Mesenchymal stem cell (in vitro differentiated cells and primary cell): ENCODE data around the gene SLC9A5.

Experiments used
- DNase-seq: peaks from one replicate; pipeline ENCODE4 v3.0.0-alpha.2; 2013
- H2AFZ ChIP-seq: one replicate; pipeline ENCODE4 v1.6.1; 2013; ENCODE audit warnings: low read depth, mild to moderate bottlenecking, control low read depth, inconsistent platforms, low read length, moderate library complexity
- H2AK5ac ChIP-seq: 2 replicates; pipeline ENCODE4 v1.6.1; 2013; ENCODE audit warnings: low read length, moderate library complexity, mild to moderate bottlenecking, inconsistent platforms; ENCODE audit not compliant: severe bottlenecking
- H2BK120ac ChIP-seq: one replicate; pipeline ENCODE4 v1.6.1; 2013; ENCODE audit warnings: low read depth, mild to moderate bottlenecking, inconsistent platforms, low read length, moderate library complexity
- H2BK12ac ChIP-seq, 2 experiments: one replicate each; pipeline ENCODE4 v1.6.1; 2013; ENCODE audit warnings: inconsistent platforms in 2 of 2, low read length in 2 of 2, mild to moderate bottlenecking in 2 of 2, moderate library complexity in 2 of 2, control low read depth in 1 of 2
- H2BK15ac ChIP-seq: one replicate; pipeline ENCODE4 v1.6.1; 2013; ENCODE audit warnings: mild to moderate bottlenecking, low read depth, inconsistent platforms; ENCODE audit not compliant: poor library complexity, severe bottlenecking
- H2BK5ac ChIP-seq: 2 replicates; pipeline ENCODE4 v1.6.1; 2013; ENCODE audit warnings: low read depth, mild to moderate bottlenecking, low read length, control low read depth, inconsistent platforms; ENCODE audit not compliant: poor library complexity, severe bottlenecking
- H3K14ac ChIP-seq, 2 experiments: one replicate each; pipeline ENCODE4 v1.6.1; 2013; ENCODE audit warnings: inconsistent platforms in 2 of 2, low read length in 2 of 2, control low read depth in 1 of 2, mild to moderate bottlenecking in 1 of 2, moderate library complexity in 1 of 2
- H3K18ac ChIP-seq, 2 experiments: one replicate each; pipeline ENCODE4 v1.6.1; 2013; ENCODE audit warnings: inconsistent platforms in 2 of 2, low read length in 2 of 2, control low read depth in 1 of 2, low read depth in 1 of 2, mild to moderate bottlenecking in 1 of 2
- H3K23ac ChIP-seq, 2 experiments: one replicate each; pipeline ENCODE4 v1.6.1; 2013; ENCODE audit warnings: inconsistent platforms in 2 of 2, low read length in 2 of 2, mild to moderate bottlenecking in 2 of 2, moderate library complexity in 2 of 2, control low read depth in 1 of 2
- H3K27ac ChIP-seq: 2 replicates; pipeline ENCODE4 v1.5.1; 2013; ENCODE audit warnings: mild to moderate bottlenecking, moderate library complexity, low read length, control low read depth, inconsistent platforms; ENCODE audit not compliant: poor library complexity, severe bottlenecking
- H3K27me3 ChIP-seq, 2 experiments: 2 replicates each; pipeline versions ENCODE4 v1.6.1 to v1.7.0; 2013; ENCODE audit warnings: low read length in 2 of 2, mild to moderate bottlenecking in 2 of 2, moderate library complexity in 2 of 2, control low read depth in 1 of 2, inconsistent platforms in 1 of 2; ENCODE audit not compliant: control insufficient read depth in 1 of 2, insufficient read depth in 1 of 2
- H3K36me3 ChIP-seq, 2 experiments: 2 replicates each; pipeline versions ENCODE4 v1.6.1 to v1.7.0; 2013; ENCODE audit warnings: low read length in 2 of 2, control low read depth in 1 of 2, inconsistent platforms in 1 of 2, low read depth in 1 of 2, mild to moderate bottlenecking in 1 of 2; ENCODE audit not compliant: insufficient read depth in 2 of 2, control insufficient read depth in 1 of 2
- H3K4ac ChIP-seq, 2 experiments: one replicate each; pipeline ENCODE4 v1.6.1; 2013; ENCODE audit warnings: inconsistent platforms in 2 of 2, low read length in 2 of 2, mild to moderate bottlenecking in 2 of 2, moderate library complexity in 2 of 2, control low read depth in 1 of 2, low read depth in 1 of 2
- H3K4me1 ChIP-seq: 2 replicates; pipeline ENCODE4 v1.6.1; 2013; ENCODE audit warnings: low read depth, low read length, control low read depth; ENCODE audit not compliant: control insufficient read depth, insufficient read depth
- H3K4me2 ChIP-seq: 2 replicates; pipeline ENCODE4 v1.6.1; 2013; ENCODE audit warnings: low read length, mild to moderate bottlenecking, inconsistent platforms; ENCODE audit not compliant: poor library complexity, severe bottlenecking
- H3K4me3 ChIP-seq, 2 experiments: 2 replicates each; pipeline versions ENCODE4 v1.5.1 to v1.7.0; 2013; ENCODE audit warnings: low read length in 2 of 2, mild to moderate bottlenecking in 2 of 2, control low read depth in 1 of 2, low read depth in 1 of 2; ENCODE audit not compliant: insufficient read depth in 1 of 2
- H3K79me1 ChIP-seq: replicated peaks from 2 replicates; pipeline ENCODE4 v1.6.1; 2013; ENCODE audit warnings: mild to moderate bottlenecking, control low read depth, low read length, inconsistent platforms; ENCODE audit not compliant: poor library complexity, severe bottlenecking
- H3K9ac ChIP-seq: 2 replicates; pipeline ENCODE4 v1.7.0; 2013; ENCODE audit warnings: mild to moderate bottlenecking, low read length, moderate library complexity
- H3K9me3 ChIP-seq: 2 replicates; pipeline ENCODE4 v1.7.0; 2013; ENCODE audit warnings: mild to moderate bottlenecking, low read length; ENCODE audit not compliant: control insufficient read depth
- H4K8ac ChIP-seq: one replicate; pipeline ENCODE4 v1.6.1; 2013; ENCODE audit warnings: inconsistent platforms, mild to moderate bottlenecking, low read length, moderate library complexity
- H4K91ac ChIP-seq: one replicate; pipeline ENCODE4 v1.6.1; 2013; ENCODE audit warnings: mild to moderate bottlenecking, low read length, inconsistent platforms
- WGBS: methylation state at CpG from one replicate; pipeline ENCODE4 v1.1.7; 2013; ENCODE audit warnings: mixed read lengths; 5-methylcytosine and 5-hydroxymethylcytosine counted together

SLC9A5 gene

DNA sequence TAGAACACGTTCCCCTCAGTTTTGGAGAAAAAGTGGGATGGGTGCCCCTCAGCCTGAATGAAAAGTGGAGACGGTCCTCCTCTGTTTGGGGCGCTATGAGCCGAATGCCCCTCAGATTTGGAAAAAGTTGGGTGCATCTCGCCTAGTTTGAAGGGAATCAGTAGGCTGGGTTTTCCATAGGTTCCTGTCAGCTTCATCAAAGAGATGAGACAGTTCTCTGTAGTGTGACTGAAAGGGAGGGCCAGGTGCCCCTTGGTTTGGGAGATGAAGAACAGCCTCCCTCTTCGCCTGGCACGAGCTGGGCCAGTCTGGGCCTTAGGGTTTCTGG lies 742 bp upstream of the SLC9A5 start:
- Histone ChIP-seq H4K8ac (peak overlapping the region; percentile 92), H3K23ac (peak overlapping the region in 1 of 2 experiments; percentile 67), H3K36me3 (peaks cover 8 to 9% of the 10 kb centered on the region in 2 experiments), H3K9ac (peak overlapping the region; percentile 86), H3K79me1 (peaks cover 4% of the 10 kb centered on the region), H3K4me3 (peak overlapping the region; percentile 69 to 87), H3K4me2 (peak overlapping the region; percentile 96), H3K4ac (peak overlapping the region; percentile 9 to 29), H3K27ac (no peak overlapping the region), H4K91ac (no peak overlapping the region), H3K14ac (peak overlapping the region in 1 of 2 experiments; percentile 69), H2AK5ac (no peak overlapping the region), H3K27me3 (peaks cover 0 to 9% of the 10 kb centered on the region in 2 experiments), H3K9me3 (no peaks in the 10 kb centered on the region), H2BK12ac (peak overlapping the region in 1 of 2 experiments; percentile 81), H3K18ac (peak overlapping the region; percentile 88 to 94), H3K4me1 (peaks cover 48% of the 10 kb centered on the region), H2BK5ac (no peak overlapping the region), H2AFZ (peak overlapping the region; percentile 84), H2BK15ac (peak overlapping the region; percentile 94), H2BK120ac (peak overlapping the region; percentile 95)
- 18% methylated on average over 7 of the region's 7 CpGs for WGBS
- DNase-seq, result peak; percentile 35

DNA sequence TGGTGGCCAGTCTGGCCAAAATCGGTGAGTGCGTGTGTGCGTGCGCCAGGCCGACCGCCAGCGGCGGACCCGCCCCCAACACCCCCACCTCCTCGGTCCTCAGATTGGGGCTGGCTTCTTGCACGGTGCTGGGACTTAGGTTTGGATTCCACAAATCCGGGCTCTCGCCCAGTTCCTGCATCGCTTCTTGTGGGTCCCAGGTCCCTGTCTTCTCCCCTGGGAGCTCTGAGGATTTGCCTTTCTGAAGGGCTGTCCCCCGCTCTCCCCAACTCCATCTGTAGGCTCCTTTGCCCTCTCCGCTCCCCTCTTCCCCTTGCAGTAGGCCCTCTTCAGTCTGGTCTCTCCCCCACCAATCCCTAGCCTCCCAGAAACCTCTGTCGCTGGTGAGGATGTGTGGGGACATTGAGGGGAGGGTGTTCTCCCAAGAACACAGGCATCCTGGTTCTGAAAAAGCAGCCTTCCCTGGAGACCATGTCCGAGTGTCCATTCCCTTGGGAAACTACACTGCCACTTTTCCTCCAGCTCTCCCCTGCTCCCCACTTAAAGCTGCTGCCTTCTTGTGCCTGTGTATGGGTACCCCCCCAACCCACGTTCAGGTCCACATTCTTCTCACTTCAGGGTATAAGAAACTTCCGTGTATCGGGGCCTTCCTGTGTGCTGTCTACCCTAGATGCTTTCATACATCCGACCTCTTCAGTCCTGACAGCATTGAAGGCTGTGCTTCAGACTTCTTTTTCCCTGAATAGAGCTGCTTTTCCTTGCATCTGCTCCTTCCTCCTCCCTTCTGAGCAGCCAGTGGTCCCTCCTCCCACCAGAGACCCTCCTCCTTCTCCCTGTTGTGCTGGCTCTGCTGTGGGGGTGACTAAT lies 632 bp downstream of the SLC9A5 start:
- Histone ChIP-seq H3K4me2 (peak overlapping the region; percentile 96), H2AK5ac (peak overlapping the region; percentile 24), H3K23ac (peak overlapping the region in 1 of 2 experiments; percentile 78), H3K4me3 (peak overlapping the region; percentile 69 to 87), H2BK15ac (peak overlapping the region; percentile 74), H2BK120ac (peak overlapping the region; percentile 95), H3K27me3 (peaks cover 0 to 9% of the 10 kb centered on the region in 2 experiments), H2BK12ac (peak overlapping the region in 1 of 2 experiments; percentile 45), H3K14ac (peak overlapping the region in 1 of 2 experiments; percentile 56), H2AFZ (peak overlapping the region; percentile 70), H3K9ac (peak overlapping the region; percentile 86), H3K4ac (peak overlapping the region in 1 of 2 experiments; percentile 37), H3K18ac (peak overlapping the region; percentile 88 to 94), H3K36me3 (peaks cover 8 to 19% of the 10 kb centered on the region in 2 experiments), H4K8ac (peak overlapping the region; percentile 92), H3K27ac (no peak overlapping the region), H2BK5ac (no peak overlapping the region), H4K91ac (peak overlapping the region; percentile 62), H3K9me3 (no peaks in the 10 kb centered on the region), H3K4me1 (peaks cover 40% of the 10 kb centered on the region), H3K79me1 (peaks cover 2% of the 10 kb centered on the region)
- DNase-seq, result peak; percentile 34
- 16% methylated on average over 21 of the region's 22 CpGs for WGBS

DNA sequence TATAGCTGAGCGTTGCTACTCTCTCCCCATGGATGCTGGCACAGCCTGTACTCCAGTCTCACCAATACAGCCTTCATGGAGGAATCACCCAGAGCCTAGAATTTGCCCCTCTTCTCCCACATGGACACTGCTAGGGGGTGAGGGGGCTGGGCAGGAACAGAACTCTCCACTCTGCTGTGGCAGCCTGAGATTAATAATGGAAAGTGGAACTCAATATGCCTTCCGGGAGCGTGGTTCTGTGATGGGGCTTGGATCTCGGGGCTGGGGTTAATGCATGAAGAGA lies 1.2 kb downstream of the SLC9A5 start:
- Histone ChIP-seq H3K27ac (no peak overlapping the region), H2AFZ (no peak overlapping the region), H3K9me3 (no peaks in the 10 kb centered on the region), H3K18ac (no peak overlapping the region), H3K36me3 (peaks cover 8 to 24% of the 10 kb centered on the region in 2 experiments), H3K14ac (no peak overlapping the region), H3K4ac (peak overlapping the region in 1 of 2 experiments; percentile 37), H2AK5ac (no peak overlapping the region), H4K8ac (peak overlapping the region; percentile 73), H3K9ac (peak overlapping the region; percentile 86), H3K79me1 (peaks cover 2% of the 10 kb centered on the region), H3K23ac (peak overlapping the region in 1 of 2 experiments; percentile 78), H2BK15ac (no peak overlapping the region), H3K4me3 (peak overlapping the region in 1 of 2 experiments; percentile 87), H2BK12ac (no peak overlapping the region), H3K27me3 (peaks cover 0 to 9% of the 10 kb centered on the region in 2 experiments), H3K4me2 (no peak overlapping the region), H2BK120ac (no peak overlapping the region), H2BK5ac (no peak overlapping the region), H3K4me1 (peaks cover 34% of the 10 kb centered on the region), H4K91ac (no peak overlapping the region)
- no peak for DNase-seq
- 97% methylated on average over 3 of the region's 4 CpGs for WGBS

GRCh38 chr16:67252609-67253497 lies 4.1 kb downstream of the SLC9A5 start:
- Histone ChIP-seq H2BK120ac (no peak overlapping the region), H3K9ac (no peak overlapping the region), H3K4me3 (no peak overlapping the region), H4K91ac (no peak overlapping the region), H3K18ac (no peak overlapping the region), H2AFZ (no peak overlapping the region), H3K27ac (no peak overlapping the region), H3K4me2 (no peak overlapping the region), H3K27me3 (peaks cover 0 to 9% of the 10 kb centered on the region in 2 experiments), H4K8ac (no peak overlapping the region), H3K79me1 (peaks cover 2% of the 10 kb centered on the region), H2BK5ac (no peak overlapping the region), H3K4me1 (peaks cover 20% of the 10 kb centered on the region), H3K4ac (no peak overlapping the region), H2BK12ac (no peak overlapping the region), H3K9me3 (no peaks in the 10 kb centered on the region), H3K14ac (no peak overlapping the region), H3K23ac (no peak overlapping the region), H2BK15ac (no peak overlapping the region), H2AK5ac (no peak overlapping the region), H3K36me3 (peaks cover 27 to 49% of the 10 kb centered on the region in 2 experiments)
- 89% methylated on average over 3 of the region's 4 CpGs for WGBS
- DNase-seq, result no peak
